ENCODE results near the gene CALR3. TPM values are rescaled to one million over a fixed set of nuclear protein-coding genes. Genes with fewer than 3 reads are reported as not detected.

Gene CALR3
- total and polyA plus RNA-seq, 9 donors, result 0.17 to 0.22 TPM; not detected in 7

- Histone ChIP-seq H3K4me1 (ENCODE audit: control insufficient read depth, insufficient read depth, low read length) (no peaks in the 10 kb centered on the region), H3K27me3 (ENCODE audit: control insufficient read depth, insufficient read depth, low read length) (no peaks in the 10 kb centered on the region), H3K4me3 (ENCODE audit: low read length) (no peak overlapping the region), H3K27ac (ENCODE audit: low read length) (no peak overlapping the region), H3K36me3 (ENCODE audit: control insufficient read depth, insufficient read depth, low read length) (peaks cover 83% of the 10 kb centered on the region), H3K9me3 (replicated peaks; ENCODE audit: control insufficient read depth, low read depth, low read length) (no peaks in the 10 kb centered on the region)
- no peak for DNase-seq
- 86% methylated on average over 7 of the region's 18 CpGs for WGBS (ENCODE audit: insufficient coverage)
These were observed 39.4 kb upstream of the CALR3 start for GRCh38 chr19:16535381-16535780.

GRCh38 chr19:16532440-16533234 is 36.7 kb upstream of the CALR3 start:
- no peaks in the 10 kb centered on the region for H3K4me1 ChIP-seq (ENCODE audit: control insufficient read depth, insufficient read depth, low read length)
- no peak for DNase-seq
- H3K36me3 ChIP-seq (ENCODE audit: control insufficient read depth, insufficient read depth, low read length), result peaks cover 85% of the 10 kb centered on the region
- H3K27me3 ChIP-seq (ENCODE audit: control insufficient read depth, insufficient read depth, low read length), result no peaks in the 10 kb centered on the region
- 92% methylated on average over 47 of the region's 47 CpGs for WGBS (ENCODE audit: insufficient coverage)
- H3K27ac ChIP-seq (ENCODE audit: low read length), result no peak overlapping the region
- no peaks in the 10 kb centered on the region for H3K9me3 ChIP-seq (replicated peaks; ENCODE audit: control insufficient read depth, low read depth, low read length)
- no peak overlapping the region for H3K4me3 ChIP-seq (ENCODE audit: low read length)

GRCh38 chr19:16531380-16531669 is 35.4 kb upstream of the CALR3 start:
- Histone ChIP-seq H3K27ac (ENCODE audit: low read length) (no peak overlapping the region), H3K36me3 (ENCODE audit: control insufficient read depth, insufficient read depth, low read length) (peaks cover 90% of the 10 kb centered on the region), H3K9me3 (replicated peaks; ENCODE audit: control insufficient read depth, low read depth, low read length) (no peaks in the 10 kb centered on the region), H3K4me3 (ENCODE audit: low read length) (no peak overlapping the region), H3K27me3 (ENCODE audit: control insufficient read depth, insufficient read depth, low read length) (no peaks in the 10 kb centered on the region), H3K4me1 (ENCODE audit: control insufficient read depth, insufficient read depth, low read length) (no peaks in the 10 kb centered on the region)
- no peak for DNase-seq
- 93% methylated on average over 12 of the region's 12 CpGs for WGBS (ENCODE audit: insufficient coverage)

GRCh38 chr19:16530540-16531379 is 34.8 kb upstream of the CALR3 start:
- no peak overlapping the region for H3K4me3 ChIP-seq (ENCODE audit: low read length)
- DNase-seq, result no peak
- WGBS (ENCODE audit: insufficient coverage), result 94% methylated on average over 29 of the region's 43 CpGs
- no peaks in the 10 kb centered on the region for H3K4me1 ChIP-seq (ENCODE audit: control insufficient read depth, insufficient read depth, low read length)
- H3K36me3 ChIP-seq (ENCODE audit: control insufficient read depth, insufficient read depth, low read length), result peaks cover 94% of the 10 kb centered on the region
- no peaks in the 10 kb centered on the region for H3K27me3 ChIP-seq (ENCODE audit: control insufficient read depth, insufficient read depth, low read length)
- H3K27ac ChIP-seq (ENCODE audit: low read length), result no peak overlapping the region
- no peaks in the 10 kb centered on the region for H3K9me3 ChIP-seq (replicated peaks; ENCODE audit: control insufficient read depth, low read depth, low read length)

DNA sequence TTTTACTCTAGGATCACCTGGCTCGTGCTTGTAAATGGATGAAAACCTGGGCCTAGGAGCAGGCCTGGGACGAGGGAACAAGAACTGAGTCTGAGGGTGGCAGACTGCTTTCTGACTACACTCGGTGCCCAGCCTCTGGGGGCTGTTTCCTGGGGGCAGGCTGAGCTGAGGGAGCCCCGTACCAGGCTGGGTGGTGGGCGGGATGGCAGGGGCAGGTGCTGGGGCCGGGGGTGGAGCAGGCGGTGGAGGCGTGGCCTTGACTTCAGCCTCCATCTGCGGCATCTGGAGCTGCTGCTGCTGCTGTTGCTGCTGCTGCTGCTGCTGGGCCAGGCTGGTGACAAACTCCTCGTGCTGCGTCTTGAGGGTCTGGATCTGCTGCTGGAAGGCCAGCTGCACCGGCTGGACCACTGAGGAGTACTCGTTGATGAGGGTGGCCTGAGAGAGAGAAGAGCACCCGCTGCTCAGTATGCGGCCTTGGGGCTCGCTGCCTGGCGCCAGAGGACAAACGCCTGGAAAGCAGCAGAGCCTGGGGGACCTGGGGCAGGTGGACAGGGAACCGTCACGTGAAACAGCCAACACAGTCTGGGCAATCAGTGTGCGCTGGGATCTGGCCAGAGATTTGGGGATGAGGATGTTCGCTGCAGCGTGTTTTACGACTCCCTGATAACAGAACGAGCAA is 33.6 kb upstream of the CALR3 start:
- Histone ChIP-seq H3K27ac (ENCODE audit: low read length) (no peak overlapping the region), H3K36me3 (ENCODE audit: control insufficient read depth, insufficient read depth, low read length) (peaks cover 96% of the 10 kb centered on the region), H3K4me1 (ENCODE audit: control insufficient read depth, insufficient read depth, low read length) (no peaks in the 10 kb centered on the region), H3K9me3 (replicated peaks; ENCODE audit: control insufficient read depth, low read depth, low read length) (no peaks in the 10 kb centered on the region), H3K4me3 (ENCODE audit: low read length) (no peak overlapping the region), H3K27me3 (ENCODE audit: control insufficient read depth, insufficient read depth, low read length) (no peaks in the 10 kb centered on the region)
- WGBS (ENCODE audit: insufficient coverage), result 91% methylated on average over 25 of the region's 25 CpGs
- no peak for DNase-seq

GRCh38 chr19:16527971-16528521 is 32.1 kb upstream of the CALR3 start:
- H3K27ac ChIP-seq (ENCODE audit: low read length), result no peak overlapping the region

GRCh38 chr19:16527334-16527935 is 31.5 kb upstream of the CALR3 start:
- WGBS (ENCODE audit: insufficient coverage), result 81% methylated on average over 14 of the region's 14 CpGs
- no peak for DNase-seq
- no peaks in the 10 kb centered on the region for H3K4me1 ChIP-seq (ENCODE audit: control insufficient read depth, insufficient read depth, low read length)
- no peak overlapping the region for H3K4me3 ChIP-seq (ENCODE audit: low read length)
- H3K36me3 ChIP-seq (ENCODE audit: control insufficient read depth, insufficient read depth, low read length), result peaks cover 95% of the 10 kb centered on the region
- H3K27ac ChIP-seq (ENCODE audit: low read length), result no peak overlapping the region
- H3K27me3 ChIP-seq (ENCODE audit: control insufficient read depth, insufficient read depth, low read length), result no peaks in the 10 kb centered on the region
- no peaks in the 10 kb centered on the region for H3K9me3 ChIP-seq (replicated peaks; ENCODE audit: control insufficient read depth, low read depth, low read length)

More at GRCh38 chr19:16527971-16528521, 32.1 kb upstream of the CALR3 start:
- no peaks in the 10 kb centered on the region for H3K27me3 ChIP-seq (ENCODE audit: control insufficient read depth, insufficient read depth, low read length)
- DNase-seq, result no peak
- H3K9me3 ChIP-seq (replicated peaks; ENCODE audit: control insufficient read depth, low read depth, low read length), result no peaks in the 10 kb centered on the region
- 95% methylated on average over 10 of the region's 12 CpGs for WGBS (ENCODE audit: insufficient coverage)
- no peaks in the 10 kb centered on the region for H3K4me1 ChIP-seq (ENCODE audit: control insufficient read depth, insufficient read depth, low read length)
- H3K36me3 ChIP-seq (ENCODE audit: control insufficient read depth, insufficient read depth, low read length), result peaks cover 95% of the 10 kb centered on the region
- H3K4me3 ChIP-seq (ENCODE audit: low read length), result no peak overlapping the region

- no peak for DNase-seq
- Histone ChIP-seq H3K4me1 (ENCODE audit: control insufficient read depth, insufficient read depth, low read length) (no peaks in the 10 kb centered on the region), H3K36me3 (ENCODE audit: control insufficient read depth, insufficient read depth, low read length) (peaks cover 91% of the 10 kb centered on the region), H3K9me3 (replicated peaks; ENCODE audit: control insufficient read depth, low read depth, low read length) (no peaks in the 10 kb centered on the region), H3K27ac (ENCODE audit: low read length) (no peak overlapping the region), H3K27me3 (ENCODE audit: control insufficient read depth, insufficient read depth, low read length) (no peaks in the 10 kb centered on the region), H3K4me3 (ENCODE audit: low read length) (no peak overlapping the region)
- WGBS (ENCODE audit: insufficient coverage), result 93% methylated on average over 25 of the region's 29 CpGs
These were observed 29.9 kb upstream of the CALR3 start for GRCh38 chr19:16525751-16526481.

- no peak for DNase-seq
- H3K9me3 ChIP-seq (replicated peaks; ENCODE audit: control insufficient read depth, low read depth, low read length), result no peaks in the 10 kb centered on the region
- H3K36me3 ChIP-seq (ENCODE audit: control insufficient read depth, insufficient read depth, low read length), result peaks cover 91% of the 10 kb centered on the region
- 96% methylated on average over 47 of the region's 54 CpGs for WGBS (ENCODE audit: insufficient coverage)
- no peaks in the 10 kb centered on the region for H3K4me1 ChIP-seq (ENCODE audit: control insufficient read depth, insufficient read depth, low read length)
- H3K27me3 ChIP-seq (ENCODE audit: control insufficient read depth, insufficient read depth, low read length), result no peaks in the 10 kb centered on the region
- H3K27ac ChIP-seq (ENCODE audit: low read length), result no peak overlapping the region
- no peak overlapping the region for H3K4me3 ChIP-seq (ENCODE audit: low read length)
These were observed 29.2 kb upstream of the CALR3 start for GRCh38 chr19:16524991-16525734.
